ENCODE results near the gene OR13C5.

The OR13C5 gene

DNA sequence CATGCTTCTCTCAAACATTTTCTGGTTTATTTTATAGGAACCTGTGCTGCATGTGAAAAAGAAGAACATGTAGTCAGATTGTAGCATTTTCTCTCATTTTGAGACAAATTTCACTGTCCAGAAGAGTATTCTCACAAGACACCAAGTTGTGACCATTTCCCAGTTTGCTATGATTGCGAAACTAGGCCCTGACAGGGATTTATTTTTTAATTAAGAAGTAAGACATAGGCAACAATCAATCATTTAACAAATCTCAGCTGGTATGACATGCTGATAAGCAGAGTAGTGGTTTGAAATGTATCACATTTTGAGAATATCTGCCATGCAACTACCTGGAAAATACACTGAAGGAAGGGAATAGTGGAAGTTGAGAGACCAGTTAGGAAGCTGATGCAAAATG is 18.7 kb downstream of the OR13C5 start:
- DNase-seq, result no peak
- no peak overlapping the region for H3K4me3 ChIP-seq (ENCODE audit: control insufficient read depth in 1 of 7, extremely low read depth in 1 of 7, insufficient read depth in 4 of 7, low read depth in 2 of 7, low read length in 6 of 7)
- no peaks in the 10 kb centered on the region for H3K4me1 ChIP-seq (ENCODE audit: control extremely low read depth in 1 of 4, control insufficient read depth in 4 of 4, insufficient read depth in 4 of 4, low read length in 3 of 4)
- ChIA-PET CTCF (no interaction called here), POLR2A (no interaction called here)
- H3K36me3 ChIP-seq (ENCODE audit: control insufficient read depth in 4 of 4, insufficient read depth in 4 of 4, low read length in 3 of 4), result no peaks in the 10 kb centered on the region
- H3K27ac ChIP-seq (ENCODE audit: insufficient read depth in 1 of 2, low read depth in 1 of 2, low read length in 2 of 2, poor library complexity in 1 of 2, severe bottlenecking in 2 of 2), result no peak overlapping the region
- no peaks in the 10 kb centered on the region for H3K27me3 ChIP-seq (replicated peaks in 2 of 5; ENCODE audit: control insufficient read depth in 4 of 5, insufficient read depth in 5 of 5, low read length in 4 of 5)
- WGBS (ENCODE audit: insufficient coverage), result no CpG with 5 or more reads among the region's 1 CpG
- no peaks in the 10 kb centered on the region for H3K9me3 ChIP-seq (ENCODE audit: control extremely low read depth in 1 of 5, control insufficient read depth in 4 of 5, insufficient read depth in 2 of 5, low read depth in 1 of 5, low read length in 4 of 5)

DNA sequence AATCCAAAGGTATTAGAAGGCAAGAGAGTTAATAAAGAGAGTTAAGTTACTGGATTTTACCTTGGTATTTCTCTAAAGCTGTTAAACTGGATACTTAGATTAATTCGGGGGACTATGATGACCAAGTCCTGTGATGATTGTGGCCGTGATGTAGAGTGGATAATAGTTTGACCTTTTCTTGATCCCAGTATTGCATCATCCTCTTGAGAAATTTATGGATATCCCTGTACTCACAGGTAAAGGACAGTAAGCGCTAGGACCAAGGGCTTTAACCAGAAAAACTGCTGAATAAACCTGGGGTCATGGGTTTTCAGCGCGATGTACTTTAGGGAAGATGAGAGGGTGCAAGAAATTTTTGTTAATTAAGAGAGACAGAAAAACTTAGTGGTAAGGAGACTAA is 21.9 kb downstream of the OR13C5 start:
- no peaks in the 10 kb centered on the region for H3K36me3 ChIP-seq (ENCODE audit: control insufficient read depth in 4 of 4, insufficient read depth in 4 of 4, low read length in 3 of 4)
- DNase-seq, result no peak
- no peaks in the 10 kb centered on the region for H3K9me3 ChIP-seq (ENCODE audit: control extremely low read depth in 1 of 5, control insufficient read depth in 4 of 5, insufficient read depth in 2 of 5, low read depth in 1 of 5, low read length in 4 of 5)
- H3K27me3 ChIP-seq (replicated peaks in 2 of 5; ENCODE audit: control insufficient read depth in 4 of 5, insufficient read depth in 5 of 5, low read length in 4 of 5), result no peaks in the 10 kb centered on the region
- H3K4me1 ChIP-seq (ENCODE audit: control extremely low read depth in 1 of 4, control insufficient read depth in 4 of 4, insufficient read depth in 4 of 4, low read length in 3 of 4), result no peaks in the 10 kb centered on the region
- CTCF ChIA-PET, result no interaction called here
- WGBS (ENCODE audit: insufficient coverage), result 95% methylated on average over 2 of the region's 5 CpGs
- no peak overlapping the region for H3K4me3 ChIP-seq (ENCODE audit: control insufficient read depth in 1 of 7, extremely low read depth in 1 of 7, insufficient read depth in 4 of 7, low read depth in 2 of 7, low read length in 6 of 7)
- POLR2A ChIA-PET, result no interaction called here
- no peak overlapping the region for H3K27ac ChIP-seq (ENCODE audit: insufficient read depth in 1 of 2, low read depth in 1 of 2, low read length in 2 of 2, poor library complexity in 1 of 2, severe bottlenecking in 2 of 2)

DNA sequence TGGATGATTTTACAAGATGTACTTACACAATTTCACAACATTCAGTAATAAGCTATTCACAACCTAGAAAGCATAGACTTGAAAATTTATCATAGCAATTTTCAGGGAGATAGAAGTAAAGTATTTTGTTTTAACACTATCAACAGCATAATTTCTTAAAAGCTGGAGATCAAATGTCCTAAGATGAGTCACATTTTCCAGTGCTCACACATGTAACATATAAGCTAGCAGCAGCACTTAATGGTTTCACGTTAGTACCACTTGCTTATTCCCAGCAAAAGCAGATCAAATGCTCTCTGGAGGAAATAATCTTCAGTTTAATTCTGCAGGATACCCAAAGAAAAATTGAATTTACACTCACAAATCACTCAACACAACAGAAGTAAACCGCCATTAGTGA is 23.8 kb downstream of the OR13C5 start:
- ChIA-PET POLR2A (no interaction called here), CTCF (no interaction called here)
- no peak for DNase-seq
- Histone ChIP-seq H3K9me3 (ENCODE audit: control extremely low read depth in 1 of 5, control insufficient read depth in 4 of 5, insufficient read depth in 2 of 5, low read depth in 1 of 5, low read length in 4 of 5) (peaks cover 0 to 5% (median 2%) of the 10 kb centered on the region in 5 experiments), H3K27me3 (replicated peaks in 2 of 5; ENCODE audit: control insufficient read depth in 4 of 5, insufficient read depth in 5 of 5, low read length in 4 of 5) (no peaks in the 10 kb centered on the region), H3K36me3 (ENCODE audit: control insufficient read depth in 4 of 4, insufficient read depth in 4 of 4, low read length in 3 of 4) (no peaks in the 10 kb centered on the region), H3K4me1 (ENCODE audit: control extremely low read depth in 1 of 4, control insufficient read depth in 4 of 4, insufficient read depth in 4 of 4, low read length in 3 of 4) (no peaks in the 10 kb centered on the region), H3K27ac (ENCODE audit: insufficient read depth in 1 of 2, low read depth in 1 of 2, low read length in 2 of 2, poor library complexity in 1 of 2, severe bottlenecking in 2 of 2) (no peak overlapping the region), H3K4me3 (ENCODE audit: control insufficient read depth in 1 of 7, extremely low read depth in 1 of 7, insufficient read depth in 4 of 7, low read depth in 2 of 7, low read length in 6 of 7) (no peak overlapping the region)
- 40% methylated on average over 1 of the region's 2 CpGs for WGBS (ENCODE audit: insufficient coverage)

DNA sequence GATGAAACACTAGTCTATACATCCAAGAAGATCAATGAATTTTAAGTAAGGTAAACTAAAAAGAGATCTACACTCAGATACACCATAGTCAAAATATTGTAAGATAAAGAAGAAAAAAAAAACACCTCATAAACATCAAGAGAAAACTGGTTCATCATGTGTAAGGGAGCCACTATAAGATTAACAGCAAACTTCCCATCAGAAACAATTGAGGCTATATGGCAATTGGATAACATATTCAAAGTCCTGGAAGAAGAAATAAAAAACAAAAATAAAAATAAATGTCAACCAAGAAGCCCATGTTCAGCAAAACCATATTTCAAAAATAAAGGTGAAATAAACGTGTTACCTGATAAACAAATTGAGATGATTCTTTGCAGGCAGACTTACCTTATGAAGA is 26.6 kb downstream of the OR13C5 start:
- ChIA-PET CTCF (no interaction called here), POLR2A (interaction anchor here (0.7 kb wide), 1 partner anchor 110 kb away, joined by 3 read pairs; no protein-coding TSS in a partner anchor)
- no peak for DNase-seq
- no peaks in the 10 kb centered on the region for H3K36me3 ChIP-seq (ENCODE audit: control insufficient read depth in 4 of 4, insufficient read depth in 4 of 4, low read length in 3 of 4)
- H3K27me3 ChIP-seq (replicated peaks in 2 of 5; ENCODE audit: control insufficient read depth in 4 of 5, insufficient read depth in 5 of 5, low read length in 4 of 5), result no peaks in the 10 kb centered on the region
- H3K4me1 ChIP-seq (ENCODE audit: control extremely low read depth in 1 of 4, control insufficient read depth in 4 of 4, insufficient read depth in 4 of 4, low read length in 3 of 4), result no peaks in the 10 kb centered on the region
- peaks cover 0 to 9% (median 2%) of the 10 kb centered on the region in 5 experiments for H3K9me3 ChIP-seq (ENCODE audit: control extremely low read depth in 1 of 5, control insufficient read depth in 4 of 5, insufficient read depth in 2 of 5, low read depth in 1 of 5, low read length in 4 of 5)
- H3K4me3 ChIP-seq (ENCODE audit: control insufficient read depth in 1 of 7, extremely low read depth in 1 of 7, insufficient read depth in 4 of 7, low read depth in 2 of 7, low read length in 6 of 7), result no peak overlapping the region
- no peak overlapping the region for H3K27ac ChIP-seq (ENCODE audit: insufficient read depth in 1 of 2, low read depth in 1 of 2, low read length in 2 of 2, poor library complexity in 1 of 2, severe bottlenecking in 2 of 2)
- WGBS (ENCODE audit: insufficient coverage), result no CpG with 5 or more reads among the region's 1 CpG

DNA sequence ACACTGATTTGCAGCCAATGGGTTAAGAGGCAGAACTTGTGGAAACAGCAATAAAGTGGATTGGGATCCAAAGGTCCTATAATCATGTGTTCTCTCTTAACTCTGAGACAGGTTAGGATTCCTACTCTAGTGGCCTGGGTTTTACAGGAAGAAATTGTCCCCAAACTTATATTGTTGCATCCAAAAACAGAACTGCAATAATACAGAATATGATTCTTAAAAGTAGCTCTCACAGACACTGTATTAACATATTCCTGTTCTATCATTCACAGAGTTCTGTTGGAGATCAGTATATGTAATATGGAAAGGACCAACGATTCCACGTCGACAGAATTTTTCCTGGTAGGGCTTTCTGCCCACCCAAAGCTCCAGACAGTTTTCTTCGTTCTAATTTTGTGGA is 30.3 kb downstream of the OR13C5 start, which contains the start of gene OR13C8:
Gene OR13C8 (plus strand): TSS at position 301 of the 400 bp plus-strand sequence. CDS start 0 bp downstream, at position 301.
- CTCF ChIA-PET, result no interaction called here
- Histone ChIP-seq H3K27ac (ENCODE audit: insufficient read depth in 1 of 2, low read depth in 1 of 2, low read length in 2 of 2, poor library complexity in 1 of 2, severe bottlenecking in 2 of 2) (no peak within 1 kb of the TSS), H3K36me3 (ENCODE audit: control insufficient read depth in 4 of 4, insufficient read depth in 4 of 4, low read length in 3 of 4) (no peaks in the 10 kb centered on the region), H3K27me3 (replicated peaks in 2 of 5; ENCODE audit: control insufficient read depth in 4 of 5, insufficient read depth in 5 of 5, low read length in 4 of 5) (no peaks in the 10 kb centered on the region), H3K4me1 (ENCODE audit: control extremely low read depth in 1 of 4, control insufficient read depth in 4 of 4, insufficient read depth in 4 of 4, low read length in 3 of 4) (no peaks in the 10 kb centered on the region), H3K4me3 (ENCODE audit: control insufficient read depth in 1 of 7, extremely low read depth in 1 of 7, insufficient read depth in 4 of 7, low read depth in 2 of 7, low read length in 6 of 7) (no peak within 1 kb of the TSS), H3K9me3 (ENCODE audit: control extremely low read depth in 1 of 5, control insufficient read depth in 4 of 5, insufficient read depth in 2 of 5, low read depth in 1 of 5, low read length in 4 of 5) (peaks cover 0 to 9% (median 2%) of the 10 kb centered on the region in 5 experiments)
- POLR2A ChIA-PET, result no interaction called here
- WGBS (ENCODE audit: insufficient coverage), result 100% methylated on average over 1 of the region's 4 CpGs
- no peak for DNase-seq

DNA sequence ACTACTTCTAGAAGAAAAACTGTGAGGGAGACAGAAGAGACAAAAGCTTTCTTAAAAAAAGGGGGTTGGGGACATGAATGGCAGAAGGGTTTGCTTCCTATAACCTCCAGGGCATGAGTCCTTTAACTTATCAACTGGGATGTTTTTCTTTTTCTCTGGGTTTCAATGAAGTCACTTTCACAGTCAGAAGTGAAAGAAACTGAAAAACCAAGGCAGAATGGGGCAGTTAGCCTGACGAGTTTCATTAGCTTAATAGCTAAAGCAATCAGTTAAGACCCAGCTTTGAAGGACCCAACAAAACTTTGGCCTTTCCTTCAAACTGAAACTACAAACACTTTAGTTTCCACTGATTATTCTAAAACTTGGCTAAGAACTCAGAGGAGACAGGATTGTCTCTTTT is 34.9 kb downstream of the OR13C5 start:
- no peak overlapping the region for H3K27ac ChIP-seq (ENCODE audit: insufficient read depth in 1 of 2, low read depth in 1 of 2, low read length in 2 of 2, poor library complexity in 1 of 2, severe bottlenecking in 2 of 2)
- H3K4me3 ChIP-seq (ENCODE audit: control insufficient read depth in 1 of 7, extremely low read depth in 1 of 7, insufficient read depth in 4 of 7, low read depth in 2 of 7, low read length in 6 of 7), result no peak overlapping the region
- H3K27me3 ChIP-seq (replicated peaks in 2 of 5; ENCODE audit: control insufficient read depth in 4 of 5, insufficient read depth in 5 of 5, low read length in 4 of 5), result no peaks in the 10 kb centered on the region
- peaks cover 0 to 1% (median 0%) of the 10 kb centered on the region in 5 experiments for H3K9me3 ChIP-seq (ENCODE audit: control extremely low read depth in 1 of 5, control insufficient read depth in 4 of 5, insufficient read depth in 2 of 5, low read depth in 1 of 5, low read length in 4 of 5)
- no peak for DNase-seq
- no peaks in the 10 kb centered on the region for H3K4me1 ChIP-seq (ENCODE audit: control extremely low read depth in 1 of 4, control insufficient read depth in 4 of 4, insufficient read depth in 4 of 4, low read length in 3 of 4)
- 57% methylated on average over 1 of the region's 1 CpG for WGBS (ENCODE audit: insufficient coverage)
- H3K36me3 ChIP-seq (ENCODE audit: control insufficient read depth in 4 of 4, insufficient read depth in 4 of 4, low read length in 3 of 4), result no peaks in the 10 kb centered on the region
- ChIA-PET CTCF (no interaction called here), POLR2A (no interaction called here)

DNA sequence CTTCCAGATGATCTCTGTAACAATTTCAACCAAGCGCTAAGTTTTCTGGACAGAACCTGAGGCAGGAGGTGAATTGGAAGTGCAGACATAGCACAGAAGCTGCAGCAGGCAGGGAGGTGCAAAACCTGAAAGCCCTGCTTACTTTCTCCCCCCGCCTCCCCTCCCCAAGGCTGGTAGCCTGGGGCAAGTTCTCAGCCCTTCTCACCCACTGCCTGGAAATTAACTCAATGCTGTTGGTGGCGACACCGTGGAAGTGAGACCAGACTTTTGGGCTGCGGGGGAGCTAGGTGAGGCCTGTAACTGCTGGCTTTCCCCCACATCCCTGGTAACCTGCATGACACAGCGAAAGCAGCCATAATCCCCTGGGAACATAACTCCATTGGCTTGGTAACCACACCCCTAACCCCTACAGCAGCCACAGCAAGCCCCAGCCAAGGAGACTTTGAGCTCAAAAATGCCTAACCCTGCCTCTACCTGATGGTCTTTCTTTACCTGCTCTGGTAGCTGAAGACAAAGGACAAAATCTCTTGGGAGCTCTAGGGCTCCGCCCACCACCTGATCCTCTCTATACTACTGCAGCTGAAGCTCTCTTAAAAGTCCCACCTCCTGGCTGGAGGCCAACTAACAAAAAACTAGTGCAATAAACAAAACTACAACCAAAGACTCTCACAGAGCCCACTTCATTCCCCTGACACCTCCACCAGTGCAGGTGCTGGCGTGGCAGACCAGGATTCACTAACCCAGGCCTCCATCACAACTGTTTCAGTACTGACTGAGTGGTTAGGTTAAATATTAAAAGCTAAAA is 42.2 kb downstream of the OR13C5 start:
- no peak overlapping the region for H3K4me3 ChIP-seq (ENCODE audit: control insufficient read depth in 1 of 7, extremely low read depth in 1 of 7, insufficient read depth in 4 of 7, low read depth in 2 of 7, low read length in 6 of 7)
- CTCF ChIA-PET, result no interaction called here
- POLR2A ChIA-PET, result no interaction called here
- no peak for DNase-seq
- no peaks in the 10 kb centered on the region for H3K4me1 ChIP-seq (ENCODE audit: control extremely low read depth in 1 of 4, control insufficient read depth in 4 of 4, insufficient read depth in 4 of 4, low read length in 3 of 4)
- H3K9me3 ChIP-seq (ENCODE audit: control extremely low read depth in 1 of 5, control insufficient read depth in 4 of 5, insufficient read depth in 2 of 5, low read depth in 1 of 5, low read length in 4 of 5), result peaks cover 0 to 2% (median 0%) of the 10 kb centered on the region in 5 experiments
- H3K27me3 ChIP-seq (replicated peaks in 2 of 5; ENCODE audit: control insufficient read depth in 4 of 5, insufficient read depth in 5 of 5, low read length in 4 of 5), result no peaks in the 10 kb centered on the region
- 96% methylated on average over 6 of the region's 8 CpGs for WGBS (ENCODE audit: insufficient coverage)
- H3K36me3 ChIP-seq (ENCODE audit: control insufficient read depth in 4 of 4, insufficient read depth in 4 of 4, low read length in 3 of 4), result no peaks in the 10 kb centered on the region
- no peak overlapping the region for H3K27ac ChIP-seq (ENCODE audit: insufficient read depth in 1 of 2, low read depth in 1 of 2, low read length in 2 of 2, poor library complexity in 1 of 2, severe bottlenecking in 2 of 2)
